Duodenal mucosa (tissue), 2 donors: ENCODE measurements around the gene SNX25.
"Not testable (repeated sequence)": the region's sequence is repeated elsewhere in the genome, so short reads cannot be mapped to it uniquely, and the experiment has no call there.

Experiments used
- H3K27ac ChIP-seq: one replicate; pipeline ENCODE4 v1.7.0; 2013; ENCODE audit warnings: low read depth, low read length
- H3K27me3 ChIP-seq, 2 donors: one replicate each; pipeline ENCODE4 v1.7.0; 2013; ENCODE audit warnings: low read length in 2 of 2, control low read depth in 1 of 2; ENCODE audit not compliant: insufficient read depth in 2 of 2, control insufficient read depth in 1 of 2
- H3K36me3 ChIP-seq, 2 donors: one replicate each; pipeline ENCODE4 v1.7.0; 2013; ENCODE audit warnings: low read length in 2 of 2, control low read depth in 1 of 2; ENCODE audit not compliant: insufficient read depth in 2 of 2, control insufficient read depth in 1 of 2
- H3K4me1 ChIP-seq, 2 donors: one replicate each; pipeline ENCODE4 v1.7.0; 2013; ENCODE audit warnings: low read length in 2 of 2, control low read depth in 1 of 2; ENCODE audit not compliant: insufficient read depth in 2 of 2, control insufficient read depth in 1 of 2
- H3K4me3 ChIP-seq, 2 donors: one replicate each; pipeline ENCODE4 v1.7.0; 2013; ENCODE audit warnings: low read length in 2 of 2, low read depth in 1 of 2
- H3K9ac ChIP-seq, 2 donors: one replicate each; pipeline ENCODE4 v1.7.0; 2013; ENCODE audit warnings: low read length in 2 of 2, low read depth in 1 of 2
- H3K9me3 ChIP-seq, 2 donors: one replicate each; pipeline ENCODE4 v1.7.0; 2013; ENCODE audit warnings: low read length in 2 of 2, control low read depth in 1 of 2; ENCODE audit not compliant: control insufficient read depth in 1 of 2

Gene SNX25

DNA sequence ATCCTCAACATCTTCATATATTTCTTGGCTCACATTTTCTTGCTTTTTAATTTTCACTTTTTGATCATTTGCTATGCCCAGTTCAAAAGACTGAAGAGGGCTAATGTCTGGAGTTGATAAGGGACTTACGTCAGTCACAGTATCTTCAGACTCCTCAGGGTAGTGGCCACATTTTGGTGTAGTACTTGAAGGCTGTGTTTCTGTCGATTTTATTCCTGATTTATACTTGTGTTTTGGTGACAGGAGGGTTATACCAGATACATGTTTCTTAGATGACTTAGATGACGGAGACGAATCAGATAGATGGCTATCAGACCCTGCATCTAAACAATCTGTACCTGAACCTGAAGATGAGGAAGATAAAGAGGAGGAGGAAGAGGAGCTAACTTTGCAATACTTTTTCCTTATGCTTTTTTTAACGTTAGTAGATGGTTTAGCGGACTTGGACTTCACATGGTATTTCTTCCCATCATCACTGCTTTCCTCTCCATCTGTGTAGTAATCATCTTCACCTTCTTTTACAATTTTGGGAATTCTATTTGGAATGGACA, 19.0 kb upstream of the SNX25 start:
- peaks cover 5 to 15% of the 10 kb centered on the region in 2 donors for H3K36me3 ChIP-seq
- H3K9ac ChIP-seq: no peak overlapping the region
- no peaks in the 10 kb centered on the region for H3K9me3 ChIP-seq
- H3K27me3 ChIP-seq: no peaks in the 10 kb centered on the region
- no peak overlapping the region for H3K27ac ChIP-seq
- no peak overlapping the region for H3K4me3 ChIP-seq
- H3K4me1 ChIP-seq: no peaks in the 10 kb centered on the region

DNA sequence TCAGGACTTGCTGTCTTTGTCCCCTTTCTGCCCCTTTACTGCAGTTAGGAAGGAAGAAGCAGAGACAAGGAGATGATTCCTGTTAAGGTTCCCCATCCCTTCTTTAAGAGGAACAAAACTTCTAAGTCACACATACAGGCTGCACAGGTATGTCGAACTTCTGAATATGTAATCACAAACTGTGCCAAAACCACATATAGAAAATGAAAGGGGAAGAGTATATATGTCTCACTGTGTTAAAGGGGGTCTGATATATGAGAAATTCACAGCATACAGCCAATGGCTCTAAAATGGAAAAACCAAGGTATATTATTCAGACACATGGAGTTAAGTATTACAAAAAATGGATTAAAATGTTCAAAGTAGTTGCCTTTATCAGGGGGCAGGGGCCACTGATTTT, 17.3 kb upstream of the SNX25 start:
- Histone ChIP-seq H3K36me3 (peaks cover 5 to 15% of the 10 kb centered on the region in 2 donors), H3K4me3 (no peak overlapping the region), H3K9me3 (no peaks in the 10 kb centered on the region), H3K27ac (no peak overlapping the region), H3K4me1 (no peaks in the 10 kb centered on the region), H3K9ac (no peak overlapping the region), H3K27me3 (no peaks in the 10 kb centered on the region)

DNA sequence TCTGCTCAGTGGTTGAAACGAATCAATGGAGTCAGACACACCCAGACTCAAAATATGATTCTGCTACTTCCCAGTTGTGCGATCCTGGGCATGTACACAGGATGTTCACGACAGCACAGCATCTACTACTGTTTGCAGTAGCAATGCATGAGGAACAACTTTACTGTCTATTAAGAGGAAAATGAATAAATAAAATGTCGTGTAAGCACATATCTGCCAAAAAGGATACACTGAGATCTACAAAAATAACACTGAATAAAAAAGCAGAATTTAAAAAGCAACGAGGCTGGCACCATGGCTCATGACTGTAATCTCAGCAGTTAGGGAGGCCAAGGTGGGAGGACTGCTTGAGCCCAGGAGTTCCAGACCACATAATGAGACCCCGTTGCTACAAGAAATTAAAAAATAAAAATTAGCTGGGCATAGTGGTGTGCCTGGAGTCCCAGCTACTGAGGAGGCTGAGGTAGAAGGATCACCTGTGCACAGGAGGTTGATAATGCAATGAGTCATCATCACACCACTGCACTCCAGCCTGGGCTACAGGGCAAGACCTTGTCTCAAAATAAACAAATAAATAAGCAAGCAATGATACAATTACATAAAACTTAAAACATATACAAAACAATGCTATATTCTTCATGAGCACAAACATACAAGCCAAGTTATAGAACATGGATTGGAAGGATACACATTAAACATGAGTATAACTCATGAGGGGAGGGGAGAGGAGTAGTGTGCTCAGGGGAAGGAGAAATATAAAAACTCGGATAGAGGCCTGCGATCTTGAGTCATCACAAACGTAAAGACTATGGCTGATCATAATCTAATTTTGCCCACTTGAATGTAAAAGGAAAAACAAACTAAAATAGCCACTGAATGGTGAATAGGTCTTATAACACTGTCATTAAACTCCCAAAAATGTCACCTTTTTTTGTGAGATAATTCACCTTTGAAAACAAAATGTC, 14.2 kb upstream of the SNX25 start:
- no peak overlapping the region for H3K4me3 ChIP-seq
- H3K9ac ChIP-seq: no peak overlapping the region
- H3K27ac ChIP-seq: no peak overlapping the region
- no peaks in the 10 kb centered on the region for H3K9me3 ChIP-seq
- H3K4me1 ChIP-seq: no peaks in the 10 kb centered on the region
- peaks cover 0 to 13% of the 10 kb centered on the region in 2 donors for H3K36me3 ChIP-seq
- H3K27me3 ChIP-seq: no peaks in the 10 kb centered on the region

DNA sequence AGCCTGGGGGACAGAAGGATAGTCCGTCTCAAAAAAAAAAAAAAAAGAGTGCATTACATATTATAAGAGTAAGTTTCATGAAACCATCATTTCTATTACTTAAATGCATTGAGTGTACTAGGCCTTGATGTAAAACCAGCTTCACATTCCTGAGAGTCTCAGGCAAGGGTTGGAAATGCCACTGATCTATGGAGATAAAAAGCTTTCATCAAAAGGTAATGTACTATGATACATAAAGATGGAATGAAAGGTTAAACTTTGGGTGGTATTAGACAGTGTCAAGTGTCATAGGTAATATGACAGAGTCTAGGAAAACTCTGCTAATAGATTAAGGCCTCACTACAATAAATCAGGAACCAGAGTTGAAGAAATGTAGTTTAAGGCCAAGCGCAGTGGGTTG, 13.0 kb upstream of the SNX25 start:
- no peak overlapping the region for H3K9ac ChIP-seq
- H3K27me3 ChIP-seq: no peaks in the 10 kb centered on the region
- H3K27ac ChIP-seq: no peak overlapping the region
- H3K4me1 ChIP-seq: no peaks in the 10 kb centered on the region
- peaks cover 0 to 7% of the 10 kb centered on the region in 2 donors for H3K36me3 ChIP-seq
- no peak overlapping the region for H3K4me3 ChIP-seq
- H3K9me3 ChIP-seq: no peaks in the 10 kb centered on the region

DNA sequence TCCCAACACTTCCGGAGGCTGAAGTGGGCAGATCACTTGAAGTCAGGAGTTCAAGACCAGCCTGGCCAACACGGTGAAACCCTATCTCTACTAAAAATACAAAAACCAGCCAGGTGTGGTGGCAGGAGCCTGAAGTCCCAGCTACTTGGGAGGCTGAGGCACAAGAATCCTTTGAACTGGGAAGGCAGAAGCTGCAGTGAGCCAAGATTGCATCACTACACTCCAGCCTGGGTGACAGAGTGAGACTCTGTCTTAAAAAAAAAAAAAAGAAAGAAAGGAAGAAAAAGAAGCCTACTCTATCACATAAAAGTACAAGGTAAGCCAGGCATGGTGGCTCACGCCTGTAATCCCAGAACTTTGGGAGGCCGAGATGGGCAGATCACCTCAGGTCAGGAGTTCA, 11.2 kb upstream of the SNX25 start:
- not testable (repeated sequence) for H3K9me3 ChIP-seq, H3K27me3 ChIP-seq, H3K27ac ChIP-seq, H3K9ac ChIP-seq, H3K4me3 ChIP-seq, H3K4me1 ChIP-seq, H3K36me3 ChIP-seq

DNA sequence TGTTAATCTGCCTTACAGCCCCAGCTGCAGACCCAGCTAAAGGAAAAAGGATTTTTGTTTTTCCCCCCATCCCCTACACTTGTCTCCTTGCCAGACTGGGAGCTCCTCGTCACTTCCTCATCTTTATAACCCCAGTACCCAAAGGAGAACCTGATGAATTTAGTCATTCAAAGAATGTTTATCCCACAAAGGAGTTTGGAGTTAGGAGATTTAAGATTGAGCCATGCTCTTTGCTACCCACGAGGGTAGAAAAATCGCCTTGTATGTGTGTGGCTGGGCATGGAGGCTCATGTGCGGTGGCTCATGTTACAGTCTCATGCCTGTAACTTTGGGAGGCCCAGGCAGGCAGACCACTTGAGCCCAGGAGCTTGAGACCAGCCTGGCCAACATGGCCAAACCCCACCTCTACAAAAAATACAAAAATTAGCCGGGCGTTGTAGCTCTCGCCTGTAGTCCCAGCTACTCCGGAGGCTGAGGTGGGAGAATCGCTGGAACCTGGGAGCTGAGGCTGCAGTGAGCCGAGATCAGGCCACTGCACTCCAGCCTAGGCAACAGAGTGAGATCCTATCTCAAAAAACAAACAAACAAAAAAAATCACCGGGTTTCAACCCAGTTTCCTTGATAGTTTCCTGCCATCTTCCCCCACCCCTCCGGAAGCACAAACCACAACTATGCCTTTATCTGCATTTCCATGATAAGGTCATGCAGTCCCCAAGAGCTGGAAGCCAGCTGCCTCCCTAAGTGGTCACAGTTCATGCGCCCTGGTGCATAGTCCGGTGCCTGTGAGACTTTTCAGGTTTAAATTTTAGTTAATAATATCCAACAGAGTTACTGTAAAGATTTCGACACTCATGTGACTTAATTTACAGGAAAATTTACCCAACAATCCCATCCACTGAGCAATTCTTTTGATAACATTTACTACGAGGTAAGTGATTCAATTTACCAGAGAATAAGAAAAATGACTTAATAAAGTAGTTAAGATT, 7.1 kb upstream of the SNX25 start:
- Histone ChIP-seq H3K9ac (peak overlapping the region in 1 of 2 donors; percentile 70), H3K9me3 (no peaks in the 10 kb centered on the region), H3K4me1 (peaks cover 9 to 17% of the 10 kb centered on the region in 2 donors), H3K27me3 (no peaks in the 10 kb centered on the region), H3K27ac (no peak overlapping the region), H3K36me3 (no peaks in the 10 kb centered on the region), H3K4me3 (peak overlapping the region in 1 of 2 donors; percentile 63)

DNA sequence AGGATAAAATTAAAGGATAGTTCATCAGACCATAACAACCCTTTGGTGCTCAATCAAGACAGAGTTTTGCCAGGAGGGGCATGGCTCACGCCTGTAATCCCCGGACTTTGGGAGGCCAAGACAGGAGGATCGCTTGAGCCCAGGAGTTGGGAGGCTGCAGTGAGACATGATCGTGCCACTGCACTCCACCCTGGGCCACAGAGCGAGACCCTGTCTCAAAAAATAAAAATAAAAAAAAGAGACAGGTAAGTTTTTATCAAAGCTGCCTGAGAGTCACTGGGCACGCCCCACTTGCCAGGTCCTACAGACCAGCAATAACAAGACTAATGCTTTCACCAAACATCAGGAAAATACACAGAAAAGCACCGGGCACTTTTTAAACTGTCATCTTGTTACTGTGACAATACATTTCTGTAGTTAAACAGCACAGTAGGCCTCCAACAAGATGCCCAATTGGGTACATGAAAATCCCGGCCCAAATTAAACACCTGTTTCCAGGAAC, 6.4 kb upstream of the SNX25 start:
- H3K4me1 ChIP-seq: peaks cover 9 to 17% of the 10 kb centered on the region in 2 donors
- no peaks in the 10 kb centered on the region for H3K36me3 ChIP-seq
- no peaks in the 10 kb centered on the region for H3K9me3 ChIP-seq
- peak overlapping the region; percentile 63 to 68 for H3K4me3 ChIP-seq
- peak overlapping the region; percentile 77 for H3K27ac ChIP-seq
- no peaks in the 10 kb centered on the region for H3K27me3 ChIP-seq
- peak overlapping the region; percentile 56 to 70 for H3K9ac ChIP-seq

DNA sequence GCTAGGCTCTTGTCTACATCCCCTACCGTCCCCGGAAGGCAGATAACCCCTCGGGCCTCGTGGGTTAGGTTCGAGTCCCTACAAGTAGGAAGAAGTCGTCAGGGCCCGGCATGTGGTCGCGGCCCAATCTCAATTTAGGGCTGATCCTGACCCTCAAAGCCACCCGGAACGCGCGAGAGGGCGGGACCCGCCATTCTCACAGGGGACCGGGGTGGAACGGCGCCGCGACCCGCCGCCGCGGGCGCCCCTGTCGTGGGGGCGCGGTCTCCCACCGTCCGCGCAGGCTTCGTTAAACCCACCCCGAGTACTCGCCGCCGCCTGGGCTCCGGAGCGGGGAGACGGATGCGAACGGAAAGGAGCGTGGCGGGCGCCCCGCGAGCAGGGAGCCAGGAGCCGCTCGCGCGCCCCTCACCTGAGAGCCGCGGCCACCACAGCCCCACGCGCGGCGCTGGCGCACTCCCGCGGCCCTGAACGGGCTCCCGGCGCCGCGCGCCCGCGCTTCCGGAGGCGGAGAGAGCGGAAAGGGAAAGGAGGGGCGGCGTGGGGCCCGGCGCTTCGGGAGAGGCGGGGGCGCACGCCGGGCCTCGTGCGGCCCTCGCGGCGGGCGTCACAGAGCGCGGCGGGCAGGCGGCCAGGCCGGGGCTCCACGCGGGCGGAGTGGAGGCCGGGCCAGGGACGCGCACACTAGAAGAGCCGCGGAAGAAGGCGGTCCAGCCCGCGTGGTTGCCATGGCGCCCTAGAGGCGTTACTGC, 5.7 kb upstream of the SNX25 start, which contains the start of gene CFAP97:
TSS of gene CFAP97 (minus strand) at position 515 of the 752 bp plus-strand sequence. CDS start 12,804 bp downstream, outside the sequence.
- Histone ChIP-seq H3K9me3 (no peaks in the 10 kb centered on the region), H3K4me3 (peak within 1 kb of the TSS; percentile 63 to 73), H3K4me1 (peaks cover 10 to 18% of the 10 kb centered on the region in 2 donors), H3K27me3 (no peaks in the 10 kb centered on the region), H3K9ac (peak within 1 kb of the TSS; percentile 56 to 74), H3K27ac (peak within 1 kb of the TSS; percentile 77), H3K36me3 (no peaks in the 10 kb centered on the region)

DNA sequence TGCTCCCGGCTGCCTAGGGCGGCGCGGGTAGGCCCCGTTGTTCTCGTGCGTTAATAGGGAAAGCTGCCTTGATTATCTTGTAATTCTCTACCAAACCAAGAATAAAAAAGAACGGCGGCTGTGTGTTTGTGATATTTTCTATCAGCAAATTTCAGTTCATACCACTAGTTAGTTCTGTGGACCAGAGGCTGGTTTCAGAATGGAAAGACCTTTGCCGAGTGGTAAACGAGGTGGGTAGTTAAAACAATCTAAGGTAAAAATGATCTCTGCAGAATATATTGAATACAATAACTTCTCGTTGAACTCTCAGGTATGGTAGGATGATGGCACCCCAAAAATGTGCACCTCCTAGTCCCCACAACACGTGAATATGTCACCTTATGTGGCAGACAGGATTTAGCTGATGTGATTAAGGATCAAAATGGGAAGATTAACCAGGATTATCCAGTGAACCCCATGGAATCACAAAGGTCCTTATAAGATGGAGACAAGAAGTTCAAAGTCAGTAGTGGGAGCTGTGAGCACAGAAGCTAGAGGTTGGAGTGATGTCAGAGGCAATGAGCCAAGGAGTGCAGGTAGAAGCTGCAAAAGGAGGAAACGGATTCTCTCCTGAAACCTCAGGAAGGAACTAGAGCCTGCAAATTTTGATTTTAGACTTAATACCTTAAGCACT, 5.0 kb upstream of the SNX25 start:
- Histone ChIP-seq H3K36me3 (no peaks in the 10 kb centered on the region), H3K4me1 (peaks cover 16 to 22% of the 10 kb centered on the region in 2 donors), H3K9ac (peak overlapping the region; percentile 55 to 74), H3K27ac (no peak overlapping the region), H3K27me3 (no peaks in the 10 kb centered on the region), H3K9me3 (no peaks in the 10 kb centered on the region), H3K4me3 (peak overlapping the region; percentile 63 to 73)
